ENCODE measurements around the gene G3BP2. TPM values are rescaled to one million over a fixed set of nuclear protein-coding genes. Genes with fewer than 3 reads are reported as not detected.

G3BP2 gene
- total and polyA plus RNA-seq, 10 of the 15 experiments (the other 5 are each of a cell fraction or from before 2014, with no cell fraction given): 22.2 to 176 (median 102) TPM

DNA sequence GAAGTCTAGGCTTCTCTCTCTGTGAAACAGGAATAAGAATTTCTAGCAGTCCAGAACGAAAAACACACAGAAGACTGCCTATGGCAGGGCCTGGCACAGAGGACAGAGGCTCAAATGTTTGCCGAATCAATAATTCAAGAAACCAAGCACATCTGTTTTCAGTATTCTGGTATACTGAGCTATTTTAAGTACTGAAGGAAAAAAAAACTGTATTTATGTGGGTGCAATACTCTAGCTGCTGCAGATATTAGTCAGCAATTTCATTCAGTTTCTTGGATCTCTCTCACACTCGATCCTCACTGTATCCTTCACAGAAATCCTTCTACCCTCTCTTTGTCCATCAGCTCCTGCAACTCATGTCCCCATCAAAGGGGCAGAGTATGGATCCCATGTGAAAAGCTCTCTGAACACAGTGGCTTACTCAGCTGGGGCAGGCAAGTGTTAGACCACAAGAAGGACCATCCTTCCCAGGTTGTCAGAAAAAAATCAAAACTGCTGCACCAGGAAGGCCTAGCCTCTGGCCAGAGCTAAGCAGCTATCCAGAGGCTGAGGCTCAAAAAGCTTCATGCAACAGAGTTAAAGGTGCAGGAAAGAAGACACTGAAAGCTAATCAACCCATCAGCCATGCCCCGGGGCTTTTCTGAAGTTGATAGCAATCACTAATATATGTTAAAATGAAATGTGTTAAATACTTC lies 42.0 kb upstream of the G3BP2 start:
- Histone ChIP-seq H3K27me3 (replicated peaks in 1 of 2; ENCODE audit: control insufficient read depth in 2 of 2, insufficient read depth in 2 of 2, low read length in 1 of 2) (no peaks in the 10 kb centered on the region), H3K4me2 (ENCODE audit: control insufficient read depth, insufficient read depth) (peak overlapping the region; percentile 47), H2AFZ (ENCODE audit: control insufficient read depth, low read depth, low read length) (no peak overlapping the region), H3K36me3 (ENCODE audit: control insufficient read depth in 2 of 2, insufficient read depth in 2 of 2, low read length in 1 of 2) (no peaks in the 10 kb centered on the region), H3K9me3 (replicated peaks; ENCODE audit: control insufficient read depth, insufficient read depth, low read length) (no peaks in the 10 kb centered on the region), H4K20me1 (ENCODE audit: control insufficient read depth, insufficient read depth) (no peaks in the 10 kb centered on the region), H3K9ac (ENCODE audit: control insufficient read depth, insufficient read depth, low read length) (no peak overlapping the region), H3K79me2 (ENCODE audit: control insufficient read depth, insufficient read depth, low read length) (no peaks in the 10 kb centered on the region), H3K4me3 (no peak overlapping the region), H3K27ac (ENCODE audit: control insufficient read depth, insufficient read depth) (no peak overlapping the region), H3K4me1 (ENCODE audit: control insufficient read depth, insufficient read depth, low read length) (no peaks in the 10 kb centered on the region)
- CTCF ChIA-PET: interaction anchor here (1.1 to 1.2 kb wide), 2 partner anchors 9 to 41 kb away, joined by 3 to 8 read pairs; partner anchors contain the start of gene USO1
- SMC1A ChIA-PET (ENCODE audit: uncharacterized antibody, unreplicated experiment): interaction anchor here (0.8 to 1.5 kb wide), 5 partner anchors 9 to 60 kb away, joined by 3 to 5 read pairs (median 4); partner anchors contain the start of gene USO1
- no TSS peak for BruUV-seq (replicated peaks)
- 40% methylated on average over 4 of the region's 4 CpGs for WGBS (ENCODE audit: insufficient coverage, insufficient replicate concordance, low lambda C conversion rate, missing lambda C conversion rate)
- peak; percentile 48; the same call in 2 of the 3 replicates for ATAC-seq
- no peak for FAIRE-seq
- DNase-seq (ENCODE audit: low read depth, low spot score): no peak
- intact Hi-C loops (cut with micrococcal nuclease; ENCODE audit: unreplicated experiment): no loop called here
- TF ChIP-seq JUNB (IDR thresholded peaks at IDR 0.05): peak; percentile 72
- TF ChIP-seq RUNX3 (IDR thresholded peaks at IDR 0.05; ENCODE audit: low read length): peak; percentile 40; the same call in 1 of the 2 replicates
- TF ChIP-seq, protein P1, sequence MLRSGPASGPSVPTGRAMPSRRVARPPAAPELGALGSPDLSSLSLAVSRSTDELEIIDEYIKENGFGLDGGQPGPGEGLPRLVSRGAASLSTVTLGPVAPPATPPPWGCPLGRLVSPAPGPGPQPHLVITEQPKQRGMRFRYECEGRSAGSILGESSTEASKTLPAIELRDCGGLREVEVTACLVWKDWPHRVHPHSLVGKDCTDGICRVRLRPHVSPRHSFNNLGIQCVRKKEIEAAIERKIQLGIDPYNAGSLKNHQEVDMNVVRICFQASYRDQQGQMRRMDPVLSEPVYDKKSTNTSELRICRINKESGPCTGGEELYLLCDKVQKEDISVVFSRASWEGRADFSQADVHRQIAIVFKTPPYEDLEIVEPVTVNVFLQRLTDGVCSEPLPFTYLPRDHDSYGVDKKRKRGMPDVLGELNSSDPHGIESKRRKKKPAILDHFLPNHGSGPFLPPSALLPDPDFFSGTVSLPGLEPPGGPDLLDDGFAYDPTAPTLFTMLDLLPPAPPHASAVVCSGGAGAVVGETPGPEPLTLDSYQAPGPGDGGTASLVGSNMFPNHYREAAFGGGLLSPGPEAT (IDR thresholded peaks at IDR 0.05; ENCODE audit: low read depth): no peak
- peak; percentile 29; the same call in 1 of the 2 replicates for TF ChIP-seq ZNF384 (IDR thresholded peaks at IDR 0.05; ENCODE audit: borderline replicate concordance, low read depth, low read length)
- TF ChIP-seq TARDBP (IDR thresholded peaks at IDR 0.05; ENCODE audit: borderline replicate concordance): no peak
- TF ChIP-seq ETV6 (conservative IDR thresholded peaks at IDR 0.05 in 1 of 2, IDR thresholded peaks at IDR 0.05 in 1 of 2; ENCODE audit: borderline replicate concordance in 1 of 2, low read depth in 1 of 2): no peak
- peak; percentile 88 for TF ChIP-seq MEF2A (IDR thresholded peaks at IDR 0.05; ENCODE audit: insufficient read depth, low read depth, low read length)
- TF ChIP-seq IRF4 (IDR thresholded peaks at IDR 0.05; ENCODE audit: low read depth, low read length): peak; percentile 56; the same call in 1 of the 2 replicates
- TF ChIP-seq NFYA (IDR thresholded peaks at IDR 0.05; ENCODE audit: borderline replicate concordance, low read depth, low read length): no peak
- TF ChIP-seq, protein P2, sequence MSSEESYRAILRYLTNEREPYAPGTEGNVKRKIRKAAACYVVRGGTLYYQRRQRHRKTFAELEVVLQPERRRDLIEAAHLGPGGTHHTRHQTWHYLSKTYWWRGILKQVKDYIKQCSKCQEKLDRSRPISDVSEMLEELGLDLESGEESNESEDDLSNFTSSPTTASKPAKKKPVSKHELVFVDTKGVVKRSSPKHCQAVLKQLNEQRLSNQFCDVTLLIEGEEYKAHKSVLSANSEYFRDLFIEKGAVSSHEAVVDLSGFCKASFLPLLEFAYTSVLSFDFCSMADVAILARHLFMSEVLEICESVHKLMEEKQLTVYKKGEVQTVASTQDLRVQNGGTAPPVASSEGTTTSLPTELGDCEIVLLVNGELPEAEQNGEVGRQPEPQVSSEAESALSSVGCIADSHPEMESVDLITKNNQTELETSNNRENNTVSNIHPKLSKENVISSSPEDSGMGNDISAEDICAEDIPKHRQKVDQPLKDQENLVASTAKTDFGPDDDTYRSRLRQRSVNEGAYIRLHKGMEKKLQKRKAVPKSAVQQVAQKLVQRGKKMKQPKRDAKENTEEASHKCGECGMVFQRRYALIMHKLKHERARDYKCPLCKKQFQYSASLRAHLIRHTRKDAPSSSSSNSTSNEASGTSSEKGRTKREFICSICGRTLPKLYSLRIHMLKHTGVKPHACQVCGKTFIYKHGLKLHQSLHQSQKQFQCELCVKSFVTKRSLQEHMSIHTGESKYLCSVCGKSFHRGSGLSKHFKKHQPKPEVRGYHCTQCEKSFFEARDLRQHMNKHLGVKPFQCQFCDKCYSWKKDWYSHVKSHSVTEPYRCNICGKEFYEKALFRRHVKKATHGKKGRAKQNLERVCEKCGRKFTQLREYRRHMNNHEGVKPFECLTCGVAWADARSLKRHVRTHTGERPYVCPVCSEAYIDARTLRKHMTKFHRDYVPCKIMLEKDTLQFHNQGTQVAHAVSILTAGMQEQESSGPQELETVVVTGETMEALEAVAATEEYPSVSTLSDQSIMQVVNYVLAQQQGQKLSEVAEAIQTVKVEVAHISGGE (CRISPR knock-in tag; IDR thresholded peaks at IDR 0.05): no peak
- no peak for TF ChIP-seq MXI1 (IDR thresholded peaks at IDR 0.05; ENCODE audit: low read depth, low read length)
- RAD21 ChIA-PET (ENCODE audit: unreplicated experiment): interaction anchor here (1.1 to 1.4 kb wide), 2 partner anchors 9 to 60 kb away, joined by 4 to 5 read pairs; partner anchors contain the start of gene USO1
- POLR2A ChIA-PET: interaction anchor here (1.2 kb wide), 1 partner anchor 9 kb away, joined by 7 read pairs; the partner anchor contains the start of gene USO1
- in situ Hi-C loops (cut with MboI): no loop called here
